GM10847 (cell line): ENCODE measurements around the gene EHBP1.

Experiments used
- POLR2A ChIP-seq: IDR thresholded peaks from 2 replicates; pipeline ENCODE4 v1.6.1; 2011; ENCODE audit not compliant: insufficient read length; ENCODE audit errors: extremely low read depth

Gene EHBP1

GRCh38 chr2:62741954-62742722 is 36.6 kb downstream of the EHBP1 start:
- no peak for TF ChIP-seq POLR2A

- no peak for TF ChIP-seq POLR2A
Observed at GRCh38 chr2:62743506-62743905, 38.0 kb downstream of the EHBP1 start.

DNA sequence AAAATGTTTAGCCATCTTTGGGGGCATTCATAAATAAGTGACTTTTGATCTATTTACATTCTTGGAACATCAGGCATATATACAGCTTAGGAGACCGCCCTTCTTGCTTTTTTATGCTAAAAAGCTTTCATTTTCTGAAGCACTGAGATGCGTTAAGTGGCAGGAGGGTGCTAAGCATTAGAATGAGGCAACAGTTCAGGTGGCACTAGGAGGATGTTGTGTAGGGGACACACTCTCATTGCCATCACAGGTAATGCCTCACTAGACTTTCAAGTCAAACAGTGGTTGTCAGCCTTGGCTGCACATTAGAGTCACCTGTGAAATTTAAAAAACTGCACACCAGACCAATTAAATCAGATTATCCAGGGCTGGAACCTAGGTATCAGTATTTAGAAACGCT is 39.1 kb downstream of the EHBP1 start:
- TF ChIP-seq POLR2A, result no peak

DNA sequence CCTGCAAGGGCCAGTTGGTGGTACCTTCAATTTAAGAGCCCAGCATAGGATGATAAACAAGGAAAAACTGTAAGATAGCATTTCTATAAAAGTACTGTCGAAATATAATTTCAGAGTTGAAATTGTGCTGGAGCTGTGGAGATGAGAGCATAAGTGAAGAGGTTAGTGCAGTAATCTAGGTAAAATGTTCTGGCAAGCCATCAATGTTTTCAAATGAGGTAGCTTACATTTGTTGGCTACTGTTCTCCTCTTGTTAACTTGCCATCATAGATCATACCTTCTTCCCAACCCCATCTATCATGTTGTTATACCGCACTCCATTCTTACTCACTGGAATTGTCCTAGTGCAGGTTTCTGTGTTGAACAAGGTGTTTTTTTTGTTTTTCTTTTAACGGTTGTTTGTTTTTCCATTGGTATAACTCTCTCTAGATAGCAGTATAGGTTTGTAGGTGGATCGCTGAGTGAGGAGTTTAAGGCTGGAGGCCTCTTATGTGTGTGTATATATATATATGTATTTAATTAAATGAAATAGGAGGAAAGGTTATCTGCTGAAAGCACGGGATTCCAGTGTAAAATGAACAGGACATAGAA is 40.5 kb downstream of the EHBP1 start:
- no peak for TF ChIP-seq POLR2A

- no peak for TF ChIP-seq POLR2A
Observed at GRCh38 chr2:62747169-62747568, 41.7 kb downstream of the EHBP1 start.

GRCh38 chr2:62747876-62748275 is 42.4 kb downstream of the EHBP1 start:
- no peak for TF ChIP-seq POLR2A

GRCh38 chr2:62757029-62757428 is 51.5 kb downstream of the EHBP1 start:
- no peak for TF ChIP-seq POLR2A

DNA sequence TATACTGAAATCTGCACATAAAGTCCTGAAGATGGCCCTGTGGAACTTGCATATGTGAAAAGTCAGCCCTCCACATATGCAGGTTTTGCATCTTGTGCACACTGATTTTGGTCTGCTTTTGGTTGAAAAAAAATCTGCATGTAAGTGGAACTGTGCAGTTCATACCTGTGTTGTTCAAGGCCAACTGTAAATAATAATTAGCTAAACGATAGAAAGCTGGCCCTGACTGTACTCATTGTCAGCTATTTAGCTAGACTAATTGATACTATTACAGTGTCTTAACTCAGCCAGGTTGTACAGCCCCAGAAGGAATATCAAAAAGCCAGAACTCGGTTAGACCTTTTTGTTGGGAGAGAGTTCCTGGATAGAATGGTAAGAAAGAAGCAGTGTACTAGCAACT is 54.5 kb downstream of the EHBP1 start:
- TF ChIP-seq POLR2A, result no peak

DNA sequence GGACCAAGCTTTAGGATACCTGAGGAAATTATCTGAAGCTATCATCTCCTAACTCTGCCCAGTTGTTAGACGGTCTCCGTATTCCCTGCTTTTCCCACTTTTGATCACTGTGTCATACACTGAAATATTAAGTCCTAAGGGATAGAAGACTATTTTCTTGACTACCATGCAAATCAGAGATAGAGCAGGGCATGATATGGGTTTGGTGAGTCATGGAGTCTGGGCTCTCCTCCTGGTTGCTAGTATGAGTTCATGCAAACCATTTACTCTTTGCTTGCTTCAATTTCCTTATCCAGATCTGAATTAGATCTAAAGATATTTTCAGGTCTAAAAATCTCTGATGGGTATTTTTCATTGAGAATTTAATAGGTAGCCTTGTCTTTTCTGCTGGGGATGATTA is 55.0 kb downstream of the EHBP1 start:
- TF ChIP-seq POLR2A, result no peak

DNA sequence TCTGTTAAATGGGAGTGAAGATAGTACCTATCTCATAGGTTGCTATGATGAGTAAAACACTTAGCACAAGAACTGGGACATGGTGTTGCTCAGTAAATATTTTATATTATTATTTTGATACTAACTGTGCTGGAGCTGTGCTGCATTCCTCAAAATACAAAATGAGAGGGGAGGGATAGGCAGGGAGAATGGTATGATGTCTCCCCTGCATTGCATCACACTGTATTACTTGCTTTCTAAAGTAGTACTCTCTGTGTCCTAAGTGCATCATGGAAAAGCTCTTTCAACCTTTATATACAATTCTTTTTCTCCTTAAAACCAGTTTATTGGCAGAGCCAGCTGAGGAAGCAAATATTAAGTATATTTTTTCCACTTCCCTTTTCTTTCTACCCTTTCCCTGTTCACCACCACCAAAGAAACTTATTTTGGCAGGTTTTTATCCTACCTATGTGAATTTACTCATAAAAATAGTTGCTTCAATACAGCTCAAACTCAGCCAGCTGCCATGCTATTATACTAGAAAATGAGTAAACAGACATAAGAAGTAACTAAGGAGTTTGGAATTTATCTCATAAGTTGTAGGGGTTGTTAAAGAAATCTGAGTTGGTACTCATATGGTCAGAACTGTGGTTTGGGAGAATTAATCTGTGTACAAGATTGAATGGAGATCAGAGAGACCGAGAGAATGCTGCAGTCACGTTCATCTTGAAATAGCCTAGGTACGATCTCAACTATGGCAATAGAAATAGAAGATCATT is 60.3 kb downstream of the EHBP1 start:
- no peak for TF ChIP-seq POLR2A

DNA sequence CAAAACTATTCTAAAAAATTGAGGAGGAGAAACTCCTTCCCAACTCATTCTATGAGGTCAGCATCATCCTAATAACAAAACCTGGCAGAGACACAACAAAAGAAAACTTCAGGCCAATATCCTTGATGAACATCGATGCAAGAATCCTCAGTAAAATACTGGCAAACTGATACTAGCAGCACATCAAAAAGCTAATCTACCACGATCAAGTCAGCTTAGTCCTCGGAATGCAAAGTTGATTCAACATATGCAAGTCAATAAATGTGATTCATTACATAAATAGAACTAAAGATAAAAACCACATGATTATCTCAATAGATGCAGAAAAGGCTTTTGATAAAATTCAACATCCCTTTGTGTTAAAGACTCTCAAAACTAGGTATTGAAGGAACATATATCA is 63.1 kb downstream of the EHBP1 start:
- TF ChIP-seq POLR2A, result no peak

DNA sequence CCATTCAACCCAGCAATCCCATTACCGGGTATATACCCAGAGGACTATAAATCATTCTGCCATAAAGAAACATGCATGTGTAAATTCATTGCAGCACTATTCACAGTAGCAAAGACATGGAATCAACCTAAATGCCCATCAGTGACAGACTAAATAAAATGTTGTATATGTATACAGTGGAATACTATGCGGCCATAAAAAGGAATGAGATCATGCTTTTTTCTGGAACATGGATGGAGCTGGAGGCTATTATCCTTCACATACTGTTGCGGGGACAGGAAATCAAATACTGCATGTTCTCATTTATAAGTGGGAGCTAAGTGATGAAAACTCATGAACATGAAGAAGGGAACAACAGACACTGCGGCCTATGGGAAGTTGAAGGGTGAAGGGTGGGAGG is 65.1 kb downstream of the EHBP1 start:
- no peak for TF ChIP-seq POLR2A

DNA sequence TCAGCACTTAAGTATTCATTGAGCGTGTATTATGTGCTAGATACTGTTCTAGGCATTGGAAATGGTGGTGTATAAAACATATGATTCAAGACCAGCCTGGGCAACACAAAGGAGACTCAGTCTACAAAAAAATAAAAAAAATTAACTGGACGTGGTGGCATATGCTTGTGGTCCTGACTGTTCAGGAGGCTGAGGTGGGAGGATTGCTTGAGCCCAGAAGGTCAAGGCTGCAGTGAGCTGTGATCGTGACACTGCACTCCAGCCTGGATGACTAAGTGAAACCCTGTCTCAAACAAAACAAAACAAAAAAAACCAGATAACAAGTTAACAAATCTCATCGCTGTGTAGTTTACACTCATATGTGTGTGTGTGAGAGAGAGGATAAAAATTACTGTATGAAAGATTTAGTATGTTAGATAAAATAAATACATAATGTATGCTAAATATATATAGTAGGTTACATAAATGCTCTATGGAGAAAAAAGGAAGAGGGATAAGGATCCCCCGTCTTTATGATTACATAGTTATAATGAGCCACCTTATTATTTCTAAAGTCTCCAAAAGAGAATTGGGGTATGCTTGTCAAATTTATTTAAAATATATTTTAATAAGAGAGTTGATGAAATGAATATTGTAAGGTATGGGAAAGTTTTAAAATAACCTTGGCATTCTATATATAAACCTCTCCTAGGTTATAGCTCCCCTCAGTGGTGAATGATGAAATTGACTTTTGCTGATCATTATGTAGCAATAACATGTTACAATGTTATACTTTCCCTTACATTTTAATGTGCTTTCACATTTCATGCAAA is 69.2 kb downstream of the EHBP1 start:
- TF ChIP-seq POLR2A, result no peak

DNA sequence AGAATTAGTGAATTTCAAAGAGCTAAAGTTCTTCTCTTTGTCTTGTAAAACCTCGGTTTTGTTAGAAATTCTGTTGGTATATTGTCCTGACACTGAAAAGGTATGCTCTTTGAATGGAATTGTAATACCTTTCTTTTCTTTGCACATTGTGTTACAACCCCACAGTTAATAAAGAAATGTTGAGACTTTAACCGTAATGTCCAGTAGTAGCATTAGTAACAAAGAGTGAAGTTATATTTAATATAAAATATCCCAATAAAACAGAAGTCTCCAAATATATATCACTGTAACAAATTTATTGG is 69.8 kb downstream of the EHBP1 start:
- TF ChIP-seq POLR2A, result no peak

DNA sequence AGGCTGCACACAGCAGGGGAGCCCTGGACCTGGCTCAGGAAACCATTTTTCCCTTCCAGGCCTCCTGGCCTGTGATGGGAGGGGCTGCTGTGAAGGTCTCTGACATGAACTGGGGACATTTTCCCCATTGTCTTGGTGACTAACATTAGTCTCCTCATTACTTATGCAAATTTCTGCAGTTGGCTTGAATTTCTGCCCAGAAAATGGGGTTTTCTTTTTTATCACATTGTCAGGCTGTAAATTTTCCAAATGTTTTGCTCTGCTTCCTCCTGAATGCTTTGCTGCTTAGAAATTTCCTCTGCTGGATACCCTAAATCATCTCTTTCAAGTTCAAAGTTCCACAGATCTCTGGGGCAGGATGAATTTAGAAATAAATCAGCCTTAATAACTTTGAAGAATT is 78.2 kb downstream of the EHBP1 start:
- no peak for TF ChIP-seq POLR2A

- no peak for TF ChIP-seq POLR2A
Observed at GRCh38 chr2:62784341-62784740, 78.8 kb downstream of the EHBP1 start.
